Inferior parietal cortex (tissue), 1 donor: ENCODE measurements around the gene VTI1A.
"Not testable (repeated sequence)": the region's sequence is repeated elsewhere in the genome, so short reads cannot be mapped to it uniquely, and the experiment has no call there.

Experiments
- DNase-seq: peaks from one replicate; pipeline ENCODE4 v3.0.0-alpha.2; 2016; ENCODE audit errors: extremely low spot score

The VTI1A gene

DNA sequence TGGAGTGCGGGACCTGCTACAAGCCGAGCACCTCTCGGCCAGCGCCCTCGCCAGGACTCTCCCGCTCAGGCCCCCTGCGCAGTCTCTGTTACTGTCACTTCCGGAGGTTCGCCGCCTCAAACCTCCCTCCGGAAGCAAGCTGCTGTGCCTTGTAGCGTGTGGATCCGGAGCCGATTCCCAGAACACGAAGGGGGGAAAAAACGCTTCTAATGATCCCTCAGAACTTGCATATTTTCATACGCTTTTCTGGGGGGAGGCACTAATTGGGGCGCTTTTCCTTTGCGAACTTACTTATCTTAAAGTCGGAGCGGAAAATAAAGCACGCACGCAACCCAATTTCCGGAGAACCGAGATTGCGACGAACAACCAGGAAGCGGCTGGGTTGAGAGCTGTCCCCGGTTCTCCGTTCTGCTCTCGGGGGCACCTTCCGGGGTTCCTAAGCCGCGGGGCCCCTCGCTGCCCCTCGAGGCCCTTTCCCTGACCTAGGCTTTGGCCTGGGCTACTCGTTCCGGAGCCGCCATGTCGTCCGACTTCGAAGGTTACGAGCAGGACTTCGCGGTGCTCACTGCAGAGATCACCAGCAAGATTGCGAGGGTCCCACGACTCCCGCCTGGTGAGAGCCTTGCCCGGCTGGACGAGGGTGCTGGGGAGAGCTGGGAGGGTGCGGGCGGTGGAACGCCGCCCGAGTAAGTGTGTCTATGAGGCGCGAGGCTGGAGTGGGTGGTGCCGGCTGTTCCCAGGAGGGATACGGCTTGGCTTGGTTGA lies at the start of gene VTI1A, which contains the start of gene ZDHHC6:
VTI1A (plus strand) TSS at position 361 of the 765 bp plus-strand sequence; CDS start at position 520, 159 bp downstream.
ZDHHC6 (minus strand) TSS at position 60 of the 765 bp plus-strand sequence. CDS start 1,478 bp downstream, outside the sequence.
- peak; percentile 92 for DNase-seq

DNA sequence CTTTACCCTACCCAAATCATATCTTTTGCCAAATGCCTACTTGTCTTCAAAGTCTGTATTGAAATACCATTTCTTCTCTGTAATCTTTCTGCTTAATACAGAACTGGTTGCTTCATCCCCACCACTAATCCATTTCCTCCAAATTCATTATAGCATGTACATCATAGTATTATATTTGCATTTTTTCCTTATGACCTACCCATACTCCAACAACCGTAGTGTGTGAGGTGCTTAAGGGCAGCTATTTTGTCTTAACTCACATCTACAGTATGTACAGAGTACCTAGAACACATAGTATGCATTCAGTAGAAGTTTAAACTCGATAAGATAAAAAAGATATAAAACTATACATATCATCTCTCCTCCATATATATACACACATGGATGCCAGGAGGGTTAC lies 49.4 kb upstream of the VTI1A start:
- no peak for DNase-seq

DNA sequence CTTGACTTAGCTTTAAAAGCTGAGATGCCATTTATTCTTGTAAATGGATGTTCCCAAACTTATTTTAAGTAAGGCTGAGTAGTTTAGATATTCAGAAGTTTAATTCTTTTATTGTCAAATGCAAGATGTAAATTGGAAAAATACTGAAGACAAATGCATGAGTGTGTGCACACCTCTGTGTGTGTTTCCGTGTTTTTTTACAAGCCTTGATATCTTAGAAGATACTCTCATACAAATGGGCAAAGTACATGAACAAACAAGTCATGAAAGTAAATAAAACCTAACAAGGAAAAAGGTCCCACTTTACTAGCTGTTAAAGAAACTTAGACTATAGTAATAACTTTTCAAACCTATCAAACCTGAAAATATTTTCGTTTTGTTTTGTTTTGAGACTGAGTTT lies 44.1 kb upstream of the VTI1A start:
- no peak for DNase-seq

DNA sequence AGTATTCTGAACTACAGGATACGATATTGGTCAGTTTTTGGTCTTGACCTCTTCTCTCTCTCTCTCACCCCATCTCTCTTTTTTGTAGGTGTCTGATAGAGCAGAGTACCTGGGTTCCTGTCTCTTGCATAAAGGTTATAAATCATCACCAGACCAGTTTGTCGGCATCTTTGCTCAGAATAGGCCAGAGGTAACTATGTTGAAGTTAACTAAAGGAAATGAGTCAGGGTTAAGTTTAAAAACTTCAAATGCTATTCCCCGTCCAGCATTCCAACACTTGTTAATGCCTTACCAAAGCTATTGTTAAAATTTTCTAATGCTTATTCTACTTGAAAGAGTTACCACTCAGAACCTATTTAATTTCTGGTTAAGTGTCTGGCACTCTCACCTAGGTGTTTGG lies 42.4 kb upstream of the VTI1A start:
- DNase-seq, result no peak

DNA sequence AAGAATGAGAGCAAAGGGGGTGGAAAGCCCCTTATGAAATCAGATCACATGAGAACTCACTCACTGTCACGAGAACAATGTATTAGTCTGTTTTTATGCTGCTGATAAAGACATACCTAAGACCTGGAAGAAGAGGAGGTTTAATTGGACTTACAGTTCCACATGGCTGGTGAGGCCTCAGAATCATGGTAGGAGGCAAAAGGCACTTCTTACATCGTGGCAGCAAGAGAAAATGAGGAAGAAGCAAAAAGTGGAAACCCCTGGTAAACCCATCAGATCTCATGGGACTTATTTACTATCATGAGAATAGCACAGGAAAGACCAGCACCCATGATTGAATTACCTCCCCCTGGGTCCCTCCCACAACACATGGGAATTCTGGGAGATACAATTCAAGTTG lies 40.2 kb upstream of the VTI1A start:
- DNase-seq, result not testable (repeated sequence)

DNA sequence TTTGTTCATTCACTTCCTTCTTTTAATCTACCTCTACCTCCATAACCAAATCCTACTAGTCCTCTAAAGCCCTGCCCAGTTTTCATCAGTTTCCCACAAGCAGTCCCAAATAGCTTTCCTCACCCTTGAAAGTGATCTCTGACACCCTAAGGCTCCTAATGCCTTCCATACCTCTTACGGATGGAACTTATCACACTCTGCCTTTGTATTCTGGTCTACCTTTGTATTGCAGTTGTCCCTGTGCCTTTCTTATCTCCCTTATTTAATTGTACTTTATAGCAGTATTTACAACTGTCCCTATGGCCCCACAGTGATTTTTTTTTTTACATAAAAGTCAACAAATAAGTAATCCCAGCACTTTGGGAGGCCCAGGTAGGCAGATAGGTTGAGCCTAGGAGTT lies 39.3 kb upstream of the VTI1A start:
- no peak for DNase-seq

DNA sequence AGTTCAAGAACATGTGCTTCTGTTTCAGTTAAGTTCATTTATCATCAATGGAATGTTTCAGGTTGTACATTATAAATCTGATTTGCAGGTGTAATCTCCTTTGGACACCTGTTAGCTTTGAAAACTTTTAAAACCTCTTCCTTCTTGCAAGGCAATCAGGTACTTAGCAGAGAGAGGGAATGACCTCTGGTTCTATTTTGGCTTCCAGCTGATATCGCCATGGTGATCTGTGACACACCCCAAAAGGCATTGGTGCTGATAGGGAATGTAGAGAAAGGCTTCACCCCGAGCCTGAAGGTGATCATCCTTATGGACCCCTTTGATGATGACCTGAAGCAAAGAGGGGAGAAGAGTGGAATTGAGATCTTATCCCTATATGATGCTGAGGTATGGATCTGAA lies 37.7 kb upstream of the VTI1A start:
- DNase-seq, result no peak

DNA sequence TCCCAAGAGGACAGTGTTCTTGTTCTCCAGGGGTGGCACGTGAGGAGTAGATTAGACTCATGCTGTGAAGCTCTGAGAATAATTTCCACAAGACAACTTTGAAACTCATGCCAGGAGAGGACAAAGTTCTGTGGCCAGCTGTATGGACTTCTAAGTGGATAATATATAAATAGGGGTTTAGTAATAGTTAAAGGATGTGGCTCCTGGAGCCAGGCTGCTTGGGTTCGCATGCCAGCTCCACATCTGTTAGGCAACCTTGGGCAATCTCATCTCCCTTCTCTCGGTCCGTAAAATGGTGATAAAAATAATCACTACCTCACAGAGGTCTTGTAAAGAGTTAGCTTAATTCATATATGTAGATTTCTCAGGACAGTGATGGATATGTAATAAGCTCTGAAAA lies 37.3 kb upstream of the VTI1A start:
- no peak for DNase-seq

DNA sequence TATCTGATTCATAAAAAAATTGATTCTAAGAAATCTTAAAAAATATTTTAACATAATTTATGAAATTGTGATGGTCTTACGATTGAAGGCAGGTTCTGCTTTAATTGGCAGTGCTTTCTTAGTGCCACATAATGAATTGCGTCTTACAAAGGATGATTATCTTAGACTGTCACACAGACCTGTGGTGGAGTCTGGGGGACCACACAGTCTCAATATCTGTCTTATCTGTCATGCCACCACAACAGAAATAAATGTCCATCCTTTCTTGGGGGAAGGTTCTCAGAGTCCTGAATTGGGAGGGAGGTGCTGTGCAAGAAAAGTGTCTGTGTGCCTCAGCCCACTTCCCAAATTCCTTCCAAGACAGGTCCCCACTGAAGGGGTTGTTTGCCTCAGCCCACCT lies 34.3 kb upstream of the VTI1A start:
- no peak for DNase-seq

DNA sequence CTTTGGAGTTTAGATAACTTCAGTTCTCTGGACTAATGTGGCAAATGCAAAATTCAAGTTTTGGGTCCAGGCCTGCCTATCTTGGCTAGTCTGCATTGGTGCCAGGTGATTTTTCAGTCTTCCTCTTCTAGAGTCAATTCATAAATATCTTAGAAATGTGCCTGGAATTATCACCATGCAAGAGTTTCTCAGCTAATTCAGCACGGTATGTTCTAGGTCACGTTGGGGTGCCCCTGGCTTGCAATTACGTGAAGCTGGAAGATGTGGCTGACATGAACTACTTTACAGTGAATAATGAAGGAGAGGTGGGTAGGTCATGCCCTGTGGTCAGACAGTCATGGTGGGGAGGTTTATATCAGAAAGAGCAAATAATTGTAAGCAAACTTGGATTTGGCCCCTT lies 25.3 kb upstream of the VTI1A start:
- DNase-seq, result no peak

DNA sequence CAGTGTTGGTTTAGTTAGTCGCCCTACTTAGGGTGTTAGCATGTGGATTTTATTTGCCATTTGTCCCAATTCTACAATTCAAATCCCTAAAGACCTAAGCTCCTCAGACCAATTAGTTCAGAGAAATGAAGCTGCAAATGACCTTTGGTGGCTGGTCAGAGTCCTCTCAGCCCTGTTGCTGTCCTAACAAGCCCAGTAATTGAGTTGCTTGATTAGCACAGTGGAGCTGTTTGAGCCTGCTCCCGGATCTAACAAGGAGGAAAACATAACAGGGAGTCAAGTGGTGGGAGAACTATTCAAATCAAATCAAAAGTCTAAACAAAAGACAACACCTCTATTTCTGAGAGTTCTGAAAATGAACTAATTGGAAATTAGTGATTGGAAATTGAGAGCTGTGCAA lies 22.4 kb upstream of the VTI1A start:
- no peak for DNase-seq

DNA sequence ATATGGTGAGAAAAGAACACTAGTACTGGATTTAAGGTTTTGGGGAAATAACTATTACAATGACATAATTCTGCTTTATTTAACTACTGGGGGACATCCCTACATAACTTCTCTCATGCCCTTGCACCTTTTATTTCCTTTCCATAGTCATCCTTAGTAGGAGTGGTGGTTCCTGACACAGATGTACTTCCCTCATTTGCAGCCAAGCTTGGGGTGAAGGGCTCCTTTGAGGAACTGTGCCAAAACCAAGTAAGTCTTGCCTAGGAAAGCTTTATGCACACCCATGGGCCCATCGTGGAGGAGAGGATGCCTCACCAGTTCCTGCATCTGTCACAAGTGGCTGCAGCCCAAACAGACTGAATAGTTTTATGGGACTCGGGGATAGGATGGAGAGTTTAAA lies 20.9 kb upstream of the VTI1A start:
- no peak for DNase-seq

DNA sequence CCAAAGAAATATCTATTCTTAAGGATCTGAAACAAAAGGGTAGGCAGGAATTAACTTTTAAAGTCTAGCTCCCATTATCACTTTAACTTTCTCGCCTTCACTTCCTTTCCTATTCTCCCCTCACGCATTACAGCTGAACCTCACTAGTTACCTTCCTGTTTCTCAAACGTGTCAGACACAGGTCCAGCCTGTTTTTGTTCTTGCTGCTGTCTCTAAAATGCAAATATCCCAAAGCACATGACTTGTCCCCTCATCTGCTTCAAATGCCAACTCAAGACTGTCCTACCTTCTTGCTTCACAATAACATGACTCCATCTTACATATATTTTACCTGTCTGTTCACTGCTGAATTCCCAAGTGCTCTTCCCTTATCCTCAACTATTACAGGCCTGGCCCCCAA lies 17.9 kb upstream of the VTI1A start:
- no peak for DNase-seq

DNA sequence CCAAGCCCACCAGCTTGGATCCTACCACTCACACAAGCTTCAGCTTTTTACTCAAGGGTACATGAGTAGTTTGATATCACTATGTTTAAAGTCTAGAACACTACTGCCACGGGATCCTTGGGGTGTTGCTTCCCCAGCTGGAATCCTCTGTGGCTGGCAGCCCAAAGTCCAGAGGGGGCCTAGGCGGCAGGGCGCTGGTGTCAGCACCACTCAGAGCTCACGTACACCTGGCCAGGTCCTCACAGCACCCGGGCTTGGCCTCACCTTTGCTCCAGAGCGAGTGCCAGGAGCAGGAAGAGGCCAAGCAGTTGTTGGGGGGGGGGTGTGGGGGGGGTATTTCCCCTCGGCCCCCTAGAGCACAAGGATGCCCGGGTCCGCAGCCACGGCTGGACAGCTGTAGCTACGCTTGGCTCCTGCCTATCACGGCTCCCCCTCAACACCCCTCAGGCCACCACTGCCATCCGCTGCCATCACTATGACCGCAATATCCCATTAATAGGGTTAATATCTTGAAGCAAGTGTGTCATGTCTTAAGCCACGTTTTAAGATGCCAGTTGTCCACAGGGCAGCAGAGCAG lies 17.3 kb upstream of the VTI1A start:
- DNase-seq, result no peak

DNA sequence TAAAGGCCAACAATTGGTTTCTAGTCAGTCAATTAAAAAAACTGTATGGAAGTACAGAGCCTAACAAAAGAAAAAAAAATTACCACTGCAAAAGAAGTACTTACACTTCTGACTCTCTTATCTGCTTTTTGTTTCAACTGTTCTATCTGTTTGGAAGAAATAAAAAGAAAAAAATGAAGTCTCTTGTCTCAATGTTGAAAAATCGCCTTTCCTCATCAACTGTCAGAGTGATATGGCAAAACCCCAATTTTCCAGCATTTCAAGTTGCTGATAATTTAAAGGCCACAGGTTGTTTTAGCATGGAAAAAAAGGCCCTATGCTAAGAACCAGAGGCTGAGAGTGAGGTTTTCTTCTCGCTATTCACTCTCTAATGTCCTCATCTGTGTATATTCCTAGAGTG lies 13.9 kb upstream of the VTI1A start:
- no peak for DNase-seq

DNA sequence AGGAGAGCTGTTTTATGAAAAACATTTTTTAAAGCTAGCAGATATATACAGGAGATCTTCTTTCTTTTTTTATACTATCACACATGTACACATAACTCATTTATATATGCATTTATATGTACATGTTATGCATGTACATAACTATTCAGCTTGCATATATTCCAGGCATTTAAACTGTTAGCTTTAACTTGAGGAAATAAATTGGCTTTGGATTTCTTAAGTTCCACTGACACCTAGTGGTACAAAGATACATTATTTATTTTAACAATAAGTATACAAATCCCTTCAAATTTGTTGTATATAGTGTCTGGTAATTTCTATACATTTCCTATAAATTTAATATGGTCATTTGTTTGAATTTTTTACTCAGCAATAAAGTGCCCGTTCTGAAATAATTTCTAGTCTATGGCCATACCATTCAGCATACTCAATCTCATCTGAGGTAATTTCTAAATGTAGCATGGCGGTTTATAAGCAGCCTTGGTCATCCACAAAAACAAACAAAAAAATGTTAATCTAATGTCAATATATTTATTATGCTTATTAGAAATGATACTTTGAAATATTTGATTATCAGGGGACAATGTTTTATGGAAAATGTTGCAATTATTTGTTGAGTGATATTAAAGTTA lies 11.9 kb upstream of the VTI1A start:
- DNase-seq, result peak; percentile 32

DNA sequence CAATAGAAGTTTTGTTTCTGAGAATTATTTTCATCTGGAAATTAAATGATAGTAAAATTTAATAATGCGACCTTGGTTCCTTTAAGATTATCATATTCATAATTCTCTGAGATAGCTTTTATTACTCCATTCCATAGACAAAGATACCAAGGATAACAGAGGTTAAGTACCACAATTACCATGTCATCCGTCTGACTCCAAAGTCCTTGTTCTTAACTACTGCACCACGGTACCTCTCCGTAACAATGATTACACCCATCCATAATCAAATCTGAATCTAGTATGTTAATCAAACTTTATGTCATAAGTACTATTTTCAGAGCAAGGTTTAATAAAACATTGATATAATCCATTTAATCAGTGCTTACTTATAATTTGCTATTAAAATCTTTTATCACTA lies 8.7 kb upstream of the VTI1A start:
- no peak for DNase-seq

DNA sequence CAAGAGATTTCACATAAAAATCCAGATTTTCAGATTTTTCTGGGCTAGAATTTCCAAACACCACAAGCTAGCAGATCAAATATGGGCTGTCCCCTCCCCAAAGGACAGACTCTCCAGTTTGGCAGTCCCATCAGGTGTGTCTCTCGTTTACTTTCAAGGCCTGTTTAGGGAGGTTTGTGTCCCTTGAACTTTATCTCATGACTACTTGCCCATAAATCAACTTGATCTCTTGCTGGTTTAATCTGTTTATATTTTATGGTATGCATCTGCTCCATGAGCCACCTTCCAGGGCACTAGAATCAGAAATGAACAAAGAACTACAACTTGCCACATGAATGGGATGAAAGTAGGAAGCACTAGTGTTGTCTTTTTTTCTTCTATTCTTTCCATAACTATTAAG lies 5.5 kb upstream of the VTI1A start:
- DNase-seq, result no peak

DNA sequence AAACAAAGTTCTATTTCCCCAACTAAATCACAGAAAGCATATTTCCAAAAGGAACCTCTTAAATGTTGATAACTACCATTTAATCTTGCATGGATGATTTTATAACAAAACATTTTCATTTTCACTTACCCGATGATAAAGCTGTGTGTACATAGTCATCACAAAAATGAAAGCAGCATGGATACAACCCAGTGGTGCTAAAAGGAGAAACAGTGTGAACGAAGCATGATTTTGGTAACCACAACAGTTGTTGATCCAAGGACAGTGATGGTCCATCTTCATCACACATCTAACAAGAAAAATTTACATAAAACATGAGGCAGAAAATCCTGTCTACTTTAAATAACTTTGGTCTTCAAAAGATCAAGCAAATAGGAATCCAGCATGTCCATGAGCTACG lies 5.0 kb upstream of the VTI1A start:
- no peak for DNase-seq

DNA sequence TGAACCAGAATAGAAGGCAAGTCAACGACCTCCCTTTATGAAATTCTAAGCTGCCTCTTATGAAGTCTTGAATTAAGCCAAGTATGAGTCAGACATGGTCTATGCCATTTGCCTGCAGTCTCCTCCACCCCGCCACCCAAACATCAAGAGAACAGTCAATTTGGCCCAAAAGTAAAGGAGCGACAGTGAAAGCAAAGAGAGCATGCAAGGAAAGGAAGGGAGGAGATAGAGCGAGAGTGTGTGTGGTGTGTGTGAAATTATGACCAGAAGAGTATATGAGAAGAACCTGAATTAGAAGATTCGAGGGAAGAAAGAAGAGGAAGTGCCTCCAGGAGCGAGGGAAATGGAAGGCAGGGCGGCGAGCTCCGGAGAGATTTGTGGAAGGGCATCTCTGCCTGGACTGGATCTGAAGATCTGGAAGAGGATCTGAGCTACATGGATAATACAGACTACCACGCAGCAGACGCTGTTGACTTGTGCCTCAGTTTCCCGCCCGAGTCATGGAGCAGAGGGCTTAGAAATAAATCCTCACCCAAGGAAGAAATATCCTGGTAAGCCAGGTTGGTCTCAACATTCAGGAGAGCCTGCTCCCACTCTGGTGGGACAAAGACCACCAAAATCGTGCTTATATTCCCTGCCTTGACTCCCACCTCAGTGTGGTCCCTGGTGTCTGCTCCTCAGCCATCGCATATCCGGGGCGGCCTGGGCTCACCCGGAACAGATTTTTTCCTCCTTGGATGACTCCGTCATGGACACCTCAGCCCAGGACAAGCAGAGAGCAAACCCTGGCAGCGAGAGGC lies 760 bp upstream of the VTI1A start:
- no peak for DNase-seq

DNA sequence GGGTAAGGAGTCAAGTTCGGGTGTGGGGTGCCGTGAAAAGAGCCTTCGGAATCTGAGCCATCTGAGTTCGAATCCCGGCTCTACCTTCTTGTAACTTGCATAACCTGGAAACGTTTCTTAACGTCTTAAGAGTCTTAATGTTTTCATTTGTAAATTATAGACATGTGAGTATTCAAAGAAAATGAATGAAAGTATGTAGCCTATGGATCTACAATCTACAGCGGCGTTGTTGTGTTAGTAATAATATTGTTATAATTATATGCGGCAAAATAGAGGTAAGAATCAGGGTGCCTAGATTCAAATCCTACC lies 559 bp downstream of the VTI1A start:
- no peak for DNase-seq

DNA sequence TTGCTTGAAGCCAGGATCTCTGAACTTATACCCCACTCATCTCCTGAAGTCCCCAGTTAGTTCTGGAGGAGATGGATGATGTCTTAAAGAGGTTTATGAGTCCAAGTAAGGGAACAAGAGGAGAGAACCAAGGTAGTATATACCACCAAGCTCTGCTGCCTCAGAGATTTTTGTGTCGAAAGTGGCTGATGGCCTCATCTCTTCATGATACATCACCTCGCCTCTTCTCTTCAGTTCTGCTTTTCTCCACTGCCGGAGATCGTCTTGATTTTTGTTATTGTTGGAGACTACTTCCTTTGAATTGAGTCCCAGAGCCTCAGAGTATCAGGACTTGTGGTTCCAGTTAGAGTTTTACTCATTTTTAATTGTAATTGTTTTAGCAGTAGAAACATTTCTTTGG lies 1.9 kb downstream of the VTI1A start:
- no peak for DNase-seq
